ENCODE data around the gene IFI30.

Gene IFI30

DNA sequence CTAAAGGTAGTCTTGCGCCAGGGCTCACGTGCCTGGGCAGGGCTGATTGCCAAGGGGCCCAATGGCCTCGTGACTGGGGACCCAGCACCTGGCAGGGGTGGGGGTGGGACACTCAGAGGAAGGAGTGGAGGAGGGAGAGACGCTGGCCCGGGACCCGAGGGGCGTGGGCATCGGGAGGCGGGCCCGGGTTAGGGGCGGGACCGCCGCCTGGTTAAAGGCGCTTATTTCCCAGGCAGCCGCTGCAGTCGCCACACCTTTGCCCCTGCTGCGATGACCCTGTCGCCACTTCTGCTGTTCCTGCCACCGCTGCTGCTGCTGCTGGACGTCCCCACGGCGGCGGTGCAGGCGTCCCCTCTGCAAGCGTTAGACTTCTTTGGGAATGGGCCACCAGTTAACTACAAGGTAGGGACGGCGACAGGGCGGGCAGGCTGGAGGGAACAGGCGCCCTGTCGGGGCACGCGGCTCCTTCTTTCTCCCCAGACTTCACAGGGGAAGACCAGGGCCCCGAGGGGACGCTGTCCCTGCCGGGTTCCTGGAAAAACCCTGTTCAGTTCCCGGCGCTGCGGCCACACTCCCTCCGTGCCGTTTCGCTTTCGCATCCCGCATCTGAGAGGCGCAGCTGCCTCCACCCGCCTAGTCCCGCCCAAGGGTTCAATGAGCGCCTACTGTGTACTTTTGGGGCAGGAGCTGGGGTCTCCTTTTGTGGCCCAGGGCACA lies at the start of gene IFI30:
Gene IFI30 (plus strand): TSS at position 242 of the 717 bp plus-strand sequence. CDS start 29 bp downstream, at position 271.
- peak; percentile 89 for DNase-seq

DNA sequence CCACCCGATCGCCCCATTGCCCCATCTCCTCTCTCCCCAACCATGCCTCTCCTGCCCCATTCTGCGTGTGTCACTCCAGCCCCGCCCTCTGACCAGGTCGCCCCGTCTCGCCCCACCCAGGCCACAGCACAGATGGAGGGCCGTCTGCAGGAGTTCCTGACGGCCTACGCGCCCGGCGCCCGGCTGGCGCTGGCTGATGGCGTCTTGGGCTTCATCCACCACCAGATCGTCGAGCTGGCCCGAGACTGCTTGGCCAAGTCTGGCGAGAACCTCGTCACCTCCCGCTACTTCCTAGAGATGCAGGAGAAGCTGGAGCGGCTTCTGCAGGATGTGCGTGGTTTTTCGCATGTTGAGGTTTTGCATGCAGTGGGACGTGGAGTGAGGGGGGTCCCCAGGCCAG lies 49.8 kb upstream of the IFI30 start:
- no peak for DNase-seq

DNA sequence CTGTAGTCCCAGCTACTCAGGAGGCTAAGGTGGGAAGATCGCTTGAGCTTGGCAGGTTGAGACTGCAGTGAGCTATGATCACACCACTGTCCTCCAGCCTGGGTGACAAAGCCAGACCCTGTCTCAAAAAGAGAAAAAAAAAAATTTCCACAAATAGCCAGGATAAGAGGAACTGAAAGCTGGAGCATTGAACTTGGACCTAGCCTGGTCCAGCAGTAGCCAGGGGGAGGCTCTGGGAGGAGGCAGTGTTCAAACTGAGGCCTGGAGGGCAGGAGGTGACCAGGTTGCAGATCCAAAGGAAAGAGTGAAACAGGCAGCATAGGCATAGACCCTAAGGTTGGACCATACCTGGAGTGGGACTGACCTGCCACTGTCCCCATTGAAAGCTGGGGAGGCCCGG lies 47.5 kb upstream of the IFI30 start:
- no peak for DNase-seq

DNA sequence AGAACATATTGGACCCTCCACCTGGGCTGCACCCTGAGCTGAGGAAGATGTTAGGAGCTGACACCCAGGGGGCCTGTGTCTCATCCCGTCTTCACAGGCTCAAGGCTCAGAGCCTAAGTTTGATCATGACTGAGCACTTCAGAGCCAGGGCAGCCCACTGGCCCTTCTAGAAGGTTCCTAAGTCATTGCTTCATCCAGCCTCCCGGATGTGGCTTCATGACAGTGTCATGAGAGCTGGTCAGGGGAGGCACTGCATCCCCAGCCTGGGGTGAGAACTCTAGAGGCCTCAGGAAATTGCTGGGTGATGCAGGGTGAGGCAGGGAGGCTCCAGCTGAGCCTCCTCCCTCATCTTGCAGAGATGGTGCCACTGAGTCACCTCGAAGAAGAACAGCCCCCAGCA lies 45.6 kb upstream of the IFI30 start:
- peak; percentile 55 for DNase-seq

DNA sequence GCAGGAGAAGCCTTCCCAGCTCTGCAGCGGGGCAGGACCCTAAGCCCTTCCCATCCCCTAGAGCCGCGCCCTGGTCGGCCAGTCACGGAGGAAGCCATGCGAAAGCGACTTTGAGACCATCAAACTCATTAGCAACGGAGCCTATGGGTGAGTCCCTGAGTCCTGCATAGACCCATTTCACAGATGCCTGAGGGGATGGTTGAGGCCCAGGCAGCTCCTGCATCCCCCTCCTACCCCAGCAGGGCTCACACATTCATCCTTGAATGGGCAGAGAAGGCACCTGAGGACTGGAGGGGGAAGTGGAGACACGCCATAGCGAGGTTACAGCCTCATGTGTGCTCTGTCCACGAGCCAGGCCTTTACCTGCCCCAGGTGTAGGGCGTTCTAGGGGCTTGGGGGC lies 44.8 kb upstream of the IFI30 start:
- DNase-seq: no peak

DNA sequence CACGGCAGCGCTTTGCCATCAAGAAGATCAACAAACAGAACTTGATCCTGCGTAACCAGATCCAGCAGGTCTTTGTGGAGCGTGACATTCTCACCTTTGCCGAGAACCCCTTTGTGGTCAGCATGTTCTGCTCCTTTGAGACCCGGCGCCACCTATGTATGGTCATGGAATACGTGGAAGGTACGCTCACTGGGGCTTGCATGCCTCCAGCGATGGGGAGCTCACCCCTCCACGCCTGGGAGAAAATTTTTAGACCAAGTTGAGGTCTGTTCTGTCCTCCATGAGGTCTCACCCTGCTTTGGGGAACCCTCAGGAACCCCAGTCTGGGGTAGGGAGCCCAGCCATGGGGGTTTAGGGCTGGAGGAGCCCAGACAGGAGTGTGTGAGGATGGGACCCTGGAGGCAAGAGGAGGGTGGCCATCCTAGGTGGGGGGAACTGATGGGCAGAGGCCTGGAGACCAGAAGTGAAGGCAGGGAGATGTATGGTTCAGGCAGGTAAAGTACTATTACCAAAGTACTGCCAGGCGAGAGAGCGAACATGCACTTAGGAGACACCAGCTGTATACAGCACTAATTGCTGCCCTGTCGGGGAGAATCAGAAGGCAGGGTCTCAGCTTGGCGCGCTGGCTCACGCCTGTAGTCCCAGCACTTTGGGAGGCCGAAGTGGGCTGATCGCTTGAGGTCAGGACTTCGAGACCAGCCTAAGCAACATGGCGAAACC lies 42.9 kb upstream of the IFI30 start:
- no peak for DNase-seq

DNA sequence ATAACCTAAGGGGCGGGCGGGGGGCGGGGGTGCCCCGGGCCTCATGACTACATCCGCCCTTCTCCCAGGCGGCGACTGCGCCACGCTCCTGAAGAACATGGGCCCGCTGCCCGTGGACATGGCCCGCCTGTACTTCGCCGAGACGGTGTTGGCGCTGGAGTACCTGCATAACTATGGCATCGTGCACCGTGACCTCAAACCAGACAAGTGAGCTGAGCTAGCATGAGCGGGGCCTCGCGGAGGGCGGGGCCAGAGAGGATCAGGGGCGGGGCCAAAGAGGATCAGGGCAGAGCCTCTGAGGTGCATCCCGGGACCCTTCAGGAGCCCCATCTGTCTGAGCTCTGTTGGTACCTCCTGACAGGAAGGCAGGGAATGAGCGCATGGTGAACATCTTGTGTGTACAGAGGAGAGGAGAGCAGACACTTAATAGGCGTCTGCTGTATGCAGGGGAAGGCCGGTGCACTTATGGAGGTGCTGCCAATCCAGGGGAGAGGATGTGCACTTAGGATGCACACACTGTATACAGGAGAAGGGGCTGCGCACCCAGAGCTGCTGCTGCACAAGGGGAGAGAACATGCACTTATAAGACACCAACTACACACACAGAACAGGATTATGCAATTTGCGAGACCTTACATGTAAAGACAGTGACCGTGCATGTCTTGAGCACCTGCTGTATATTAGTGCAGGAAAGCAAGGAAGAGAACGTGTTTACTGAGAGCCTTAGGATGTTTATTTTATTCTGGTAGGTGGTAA lies 41.6 kb upstream of the IFI30 start:
- no peak for DNase-seq

DNA sequence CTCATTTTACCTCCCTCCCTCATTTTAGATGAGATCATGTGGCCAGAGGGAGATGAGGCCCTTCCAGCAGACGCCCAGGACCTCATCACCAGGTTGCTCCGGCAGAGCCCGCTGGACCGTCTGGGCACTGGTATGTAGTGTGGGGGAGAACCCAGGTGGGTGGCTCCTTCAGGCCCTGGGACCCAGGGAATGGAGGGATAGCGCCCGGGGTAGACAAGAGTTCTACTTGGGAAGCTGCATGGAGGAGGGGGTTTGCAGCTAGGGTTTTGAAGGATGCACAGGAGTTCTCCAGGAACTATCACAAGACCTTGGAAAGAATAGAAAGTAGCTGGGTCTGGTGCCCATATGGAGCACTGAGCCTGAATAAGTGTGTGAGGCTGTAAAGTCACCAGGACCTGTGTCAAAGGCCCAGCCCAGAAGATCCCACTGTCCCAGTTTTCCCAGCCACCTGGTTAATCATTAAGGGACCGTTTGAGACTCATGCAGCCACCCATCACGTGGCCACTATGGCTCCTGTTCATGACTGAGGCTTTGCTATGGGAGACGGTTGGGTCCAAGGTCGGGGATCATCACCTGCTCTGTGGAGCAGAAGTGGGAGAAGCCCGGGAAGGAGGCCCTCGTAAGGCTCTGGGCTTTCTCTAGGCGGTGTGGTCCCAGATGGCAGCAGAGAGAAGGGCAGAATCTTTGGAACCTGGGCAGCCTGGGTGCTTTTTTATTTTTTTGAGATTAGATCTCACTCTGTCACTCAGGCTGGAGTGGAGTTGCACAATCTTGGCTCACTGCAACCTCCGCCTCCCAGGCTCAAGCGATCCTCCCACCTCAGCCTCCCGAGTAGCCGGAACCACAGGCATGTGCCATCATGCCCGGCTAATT lies 37.7 kb upstream of the IFI30 start:
- DNase-seq: no peak

DNA sequence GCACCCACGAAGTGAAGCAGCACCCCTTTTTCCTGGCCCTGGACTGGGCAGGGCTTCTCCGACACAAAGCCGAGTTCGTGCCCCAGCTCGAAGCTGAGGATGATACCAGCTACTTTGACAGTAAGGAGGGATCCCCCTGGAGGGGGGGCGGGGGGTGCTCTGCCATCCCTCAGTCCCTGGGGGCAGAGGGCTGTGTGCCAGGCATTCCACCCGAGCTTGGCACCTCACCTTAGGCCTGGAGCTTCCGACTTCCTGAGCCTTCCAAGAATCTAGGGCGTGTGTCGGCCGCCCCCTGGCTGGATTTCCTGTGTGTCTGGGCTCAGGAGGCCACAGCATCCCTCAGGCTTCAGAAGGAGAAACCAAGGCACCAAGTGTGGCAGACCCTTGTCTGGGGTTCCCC lies 36.4 kb upstream of the IFI30 start:
- DNase-seq: no peak

DNA sequence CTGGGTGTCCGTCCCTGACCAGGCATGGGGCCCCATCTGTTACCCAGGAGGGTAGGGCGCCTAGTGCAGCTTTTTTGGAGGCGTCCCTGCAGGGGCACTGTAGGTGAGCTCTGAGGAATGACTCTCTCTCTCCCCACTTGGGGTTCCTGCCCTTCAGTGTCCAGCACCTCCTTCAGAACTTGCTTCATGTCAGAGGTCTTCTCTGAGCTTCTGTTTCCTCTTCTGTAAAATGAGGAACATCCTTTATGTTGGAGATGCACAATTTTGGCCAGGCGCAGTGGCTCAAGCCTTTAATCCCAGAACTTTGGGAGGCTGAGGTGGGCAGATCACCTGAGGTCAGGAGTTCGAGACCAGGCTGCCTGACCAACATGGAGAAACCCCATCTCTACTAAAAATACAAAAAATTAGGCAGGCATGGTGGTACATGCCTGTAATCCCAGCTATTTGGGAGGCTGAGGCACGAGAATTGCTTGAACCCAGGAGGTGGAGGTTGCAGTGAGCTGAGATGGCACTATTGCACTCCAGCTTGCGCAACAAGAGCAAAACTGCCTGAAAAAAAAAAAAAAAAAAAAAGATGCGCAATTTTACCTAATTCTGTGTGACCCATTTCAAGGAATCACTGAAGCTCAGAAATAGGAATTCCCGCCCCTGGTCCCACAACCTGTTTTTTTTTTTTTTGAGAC lies 35.8 kb upstream of the IFI30 start:
- DNase-seq: no peak

DNA sequence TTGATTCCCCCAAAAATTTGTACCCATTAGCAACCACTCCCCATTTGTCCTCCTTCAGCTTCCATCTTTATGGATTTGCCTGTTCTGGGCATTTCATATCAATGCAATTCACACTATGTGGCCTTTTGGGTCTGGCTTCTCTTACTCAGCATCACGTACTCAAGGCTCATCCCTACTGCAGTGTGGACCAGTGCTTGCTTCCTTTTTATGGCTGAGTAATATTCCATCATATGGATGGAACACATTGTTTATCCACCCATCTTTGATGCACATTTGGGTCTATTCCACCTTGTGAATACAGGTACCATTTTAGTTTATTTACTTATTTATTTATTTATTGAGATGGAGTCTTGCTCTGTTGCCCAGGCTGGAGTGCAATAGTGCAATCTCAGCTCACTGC lies 33.1 kb upstream of the IFI30 start:
- no peak for DNase-seq

DNA sequence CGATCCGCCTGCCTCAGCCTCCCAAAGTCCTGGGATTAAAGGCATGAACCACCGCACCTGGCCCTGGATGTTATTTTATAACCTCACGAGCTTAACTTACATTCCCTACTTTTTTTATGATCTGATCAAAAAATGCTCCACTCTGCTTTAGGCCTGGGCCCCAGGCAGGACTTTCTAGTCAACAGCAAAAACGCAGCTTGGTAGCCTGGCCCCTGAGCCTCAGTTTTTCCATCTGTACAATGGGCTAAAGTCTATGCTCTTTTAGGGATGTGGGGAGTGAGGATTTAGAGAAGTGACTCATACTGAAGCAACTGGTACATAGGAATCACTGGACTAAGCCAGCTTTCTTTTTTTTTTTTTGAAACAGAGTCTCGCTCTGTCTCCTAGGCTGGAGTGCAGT lies 32.6 kb upstream of the IFI30 start:
- no peak for DNase-seq

DNA sequence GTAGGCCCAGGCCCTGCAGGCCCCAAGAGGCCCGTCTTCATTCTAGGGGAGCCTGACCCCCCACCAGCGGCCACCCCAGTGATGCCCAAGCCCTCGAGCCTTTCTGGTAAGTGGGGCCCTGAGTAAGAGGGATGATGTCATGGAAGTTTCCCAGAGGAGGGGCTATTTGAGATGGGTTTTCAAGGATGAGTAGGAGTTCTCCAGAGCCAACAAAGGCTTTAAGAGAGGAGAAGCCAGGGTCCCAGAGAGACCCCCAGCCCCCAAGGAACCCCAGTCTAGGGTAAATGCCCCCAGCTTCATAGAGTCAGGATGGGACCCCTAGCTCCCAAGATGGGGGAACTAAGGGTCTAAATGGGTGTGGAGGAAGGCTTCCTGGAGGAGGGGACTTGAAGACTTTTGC lies 29.7 kb upstream of the IFI30 start:
- no peak for DNase-seq

DNA sequence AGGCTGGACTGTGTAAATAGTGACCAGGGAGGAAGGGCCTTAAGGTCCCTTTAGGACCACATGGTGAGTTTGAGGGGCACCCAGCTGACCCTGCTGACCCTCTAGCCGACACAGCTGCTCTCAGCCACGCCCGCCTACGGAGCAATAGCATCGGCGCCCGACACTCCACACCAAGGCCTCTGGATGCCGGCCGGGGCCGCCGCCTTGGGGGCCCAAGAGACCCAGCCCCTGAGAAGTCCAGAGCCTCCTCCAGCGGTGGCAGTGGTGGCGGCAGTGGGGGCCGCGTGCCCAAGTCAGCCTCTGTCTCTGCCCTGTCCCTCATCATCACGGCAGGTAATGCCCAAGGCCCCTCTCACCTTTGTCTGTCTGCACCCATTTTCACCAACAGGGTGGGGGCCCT lies 29.3 kb upstream of the IFI30 start:
- DNase-seq: no peak

DNA sequence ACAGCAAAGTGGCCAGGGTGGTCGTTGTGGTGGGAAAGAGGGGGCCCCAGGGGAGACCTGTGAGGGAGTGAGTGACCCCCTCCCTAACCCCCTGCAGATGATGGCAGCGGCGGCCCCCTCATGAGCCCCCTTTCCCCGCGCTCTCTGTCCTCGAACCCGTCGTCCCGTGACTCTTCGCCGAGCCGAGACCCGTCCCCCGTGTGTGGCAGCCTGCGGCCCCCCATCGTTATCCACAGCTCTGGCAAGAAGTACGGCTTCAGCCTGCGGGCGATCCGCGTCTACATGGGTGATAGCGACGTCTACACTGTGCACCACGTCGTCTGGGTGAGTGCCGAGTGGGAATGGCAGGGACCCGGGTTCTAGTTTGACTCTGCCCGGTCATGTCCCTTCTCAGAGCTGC lies 28.7 kb upstream of the IFI30 start:
- no peak for DNase-seq

DNA sequence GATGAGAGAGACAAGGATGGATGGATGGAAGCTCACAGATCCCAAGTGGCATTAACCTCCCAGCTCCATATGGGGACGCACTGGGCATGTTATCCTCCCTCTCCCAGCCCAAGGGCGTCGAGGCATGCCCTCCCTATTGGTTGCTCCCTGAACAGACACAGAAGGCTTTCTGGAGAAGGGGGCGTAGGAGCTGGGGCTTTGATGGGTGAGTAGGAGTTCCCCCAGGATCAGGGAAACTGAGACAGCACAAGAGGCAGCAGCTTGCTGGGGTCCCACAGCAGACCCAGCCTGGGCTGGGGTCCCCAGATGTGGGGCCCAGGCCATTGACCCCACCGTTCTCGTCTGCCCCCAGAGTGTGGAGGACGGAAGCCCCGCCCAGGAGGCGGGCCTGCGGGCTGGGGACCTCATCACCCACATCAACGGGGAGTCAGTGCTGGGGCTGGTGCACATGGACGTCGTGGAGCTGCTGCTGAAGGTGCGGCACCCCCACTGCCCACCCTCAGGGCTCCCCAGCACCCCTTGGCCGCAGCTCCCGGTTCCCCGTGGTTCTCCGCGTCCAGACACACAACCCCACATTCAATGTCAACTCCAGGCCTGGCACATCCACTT lies 28.1 kb upstream of the IFI30 start:
- no peak for DNase-seq

DNA sequence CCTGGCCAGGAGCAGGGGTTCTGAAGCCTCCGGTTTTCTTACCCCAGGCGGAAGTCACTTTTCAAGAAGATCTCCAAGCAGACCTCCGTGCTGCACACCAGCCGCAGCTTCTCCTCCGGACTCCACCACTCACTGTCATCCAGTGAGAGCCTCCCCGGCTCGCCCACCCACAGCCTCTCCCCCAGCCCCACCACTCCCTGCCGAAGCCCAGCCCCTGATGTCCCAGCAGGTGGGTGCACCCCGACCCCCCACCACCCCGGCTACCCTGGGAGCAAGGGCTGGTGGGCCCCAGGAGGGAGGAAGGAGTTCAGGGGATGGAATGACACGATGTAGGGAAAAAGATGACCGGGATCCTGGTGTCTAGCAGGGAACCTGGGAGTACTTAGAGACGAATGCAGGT lies 26.2 kb upstream of the IFI30 start:
- DNase-seq: no peak

DNA sequence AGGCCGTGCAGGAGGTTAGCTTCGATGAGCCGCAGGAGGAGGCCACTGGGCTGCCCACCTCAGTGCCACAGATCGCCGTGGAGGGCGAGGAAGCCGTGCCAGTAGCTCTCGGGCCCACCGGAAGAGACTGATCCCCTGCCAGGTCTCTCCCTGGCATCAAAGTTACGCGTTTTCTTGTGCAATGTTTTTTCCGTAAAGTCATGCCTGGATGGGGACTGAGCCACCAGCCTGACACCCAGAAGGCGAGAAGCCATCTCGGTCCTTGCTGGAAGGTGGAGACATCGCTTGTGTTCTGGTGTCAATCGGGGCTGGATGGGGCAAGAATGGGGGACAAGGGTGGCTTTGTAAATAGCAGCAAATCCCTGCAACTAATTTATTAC lies 24.0 kb upstream of the IFI30 start:
- DNase-seq: no peak

DNA sequence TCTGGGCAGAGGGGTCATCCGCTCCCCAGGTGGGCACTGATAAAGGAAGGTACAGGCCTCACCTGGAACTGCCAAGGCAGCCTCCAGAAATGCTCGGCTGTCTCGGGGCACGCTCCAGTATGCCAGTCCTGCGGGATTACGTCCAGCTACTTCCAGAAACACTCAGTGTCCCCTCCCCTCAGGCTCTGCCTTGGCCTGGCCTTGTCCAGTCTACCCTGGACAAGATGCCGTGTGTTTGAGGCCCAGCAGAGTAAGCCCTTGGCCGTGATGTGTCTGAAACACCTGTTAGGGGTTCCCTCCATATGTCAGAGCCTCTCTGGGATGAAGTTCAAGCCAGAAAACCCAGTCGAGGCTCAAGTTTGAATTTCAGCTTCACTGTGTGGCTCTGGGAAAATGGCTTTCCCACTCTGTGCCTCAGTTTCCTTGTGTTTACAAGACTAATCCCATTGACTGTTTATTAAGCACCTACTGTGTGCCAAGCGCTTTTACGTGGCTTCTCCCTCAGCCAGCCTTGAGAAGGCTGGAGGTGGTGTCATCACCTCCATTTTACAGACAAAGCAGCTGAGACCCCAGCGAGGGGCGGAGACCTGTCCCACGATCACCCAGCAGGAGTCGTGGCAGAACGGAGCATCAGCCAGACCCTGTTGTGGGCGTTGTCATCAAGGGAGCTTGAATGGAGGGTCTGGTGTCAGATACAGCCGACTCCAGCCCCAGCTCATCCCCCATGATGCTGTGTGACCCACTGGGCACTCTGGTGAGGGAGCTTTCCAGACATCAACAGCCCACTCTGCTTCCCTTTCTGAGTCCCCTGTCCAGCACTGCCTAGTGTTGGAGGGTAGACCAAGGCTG lies 22.6 kb upstream of the IFI30 start:
- no peak for DNase-seq

DNA sequence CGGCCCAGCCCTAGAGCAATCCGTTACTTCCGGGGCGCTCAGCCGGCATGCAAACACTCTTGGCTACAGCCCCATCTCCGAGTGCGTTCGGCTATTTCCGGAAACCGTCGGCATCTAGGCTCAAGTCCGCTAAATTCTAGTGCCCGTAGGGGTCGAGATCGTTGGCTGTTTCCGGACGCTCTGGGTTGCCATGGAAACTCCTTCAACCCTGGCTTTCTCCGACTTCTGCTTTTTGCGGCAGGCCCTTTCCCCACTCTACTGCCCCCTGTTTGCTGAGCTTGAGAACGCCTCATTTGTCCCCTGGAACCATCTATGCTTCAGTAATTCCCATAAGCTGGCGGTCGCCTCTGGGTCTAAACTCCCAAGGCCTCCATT lies 21.2 kb upstream of the IFI30 start:
- DNase-seq: peak; percentile 100
